ENCODE measurements around the gene CFAP299. TPM values are rescaled to one million over a fixed set of nuclear protein-coding genes. Genes with fewer than 3 reads are reported as not detected.
A peak's percentile ranks its signal among the peaks of the same experiment; 100 is the strongest.

CFAP299 gene
- total and polyA plus RNA-seq, 9 of the 15 experiments (the other 6 are each of a cell fraction or from before 2014, with no cell fraction given) = 0.09 to 3.0 (median 0.76) TPM

- TF ChIP-seq, protein P1, sequence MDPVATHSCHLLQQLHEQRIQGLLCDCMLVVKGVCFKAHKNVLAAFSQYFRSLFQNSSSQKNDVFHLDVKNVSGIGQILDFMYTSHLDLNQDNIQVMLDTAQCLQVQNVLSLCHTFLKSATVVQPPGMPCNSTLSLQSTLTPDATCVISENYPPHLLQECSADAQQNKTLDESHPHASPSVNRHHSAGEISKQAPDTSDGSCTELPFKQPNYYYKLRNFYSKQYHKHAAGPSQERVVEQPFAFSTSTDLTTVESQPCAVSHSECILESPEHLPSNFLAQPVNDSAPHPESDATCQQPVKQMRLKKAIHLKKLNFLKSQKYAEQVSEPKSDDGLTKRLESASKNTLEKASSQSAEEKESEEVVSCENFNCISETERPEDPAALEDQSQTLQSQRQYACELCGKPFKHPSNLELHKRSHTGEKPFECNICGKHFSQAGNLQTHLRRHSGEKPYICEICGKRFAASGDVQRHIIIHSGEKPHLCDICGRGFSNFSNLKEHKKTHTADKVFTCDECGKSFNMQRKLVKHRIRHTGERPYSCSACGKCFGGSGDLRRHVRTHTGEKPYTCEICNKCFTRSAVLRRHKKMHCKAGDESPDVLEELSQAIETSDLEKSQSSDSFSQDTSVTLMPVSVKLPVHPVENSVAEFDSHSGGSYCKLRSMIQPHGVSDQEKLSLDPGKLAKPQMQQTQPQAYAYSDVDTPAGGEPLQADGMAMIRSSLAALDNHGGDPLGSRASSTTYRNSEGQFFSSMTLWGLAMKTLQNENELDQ (CRISPR knock-in tag; IDR thresholded peaks at IDR 0.05; ENCODE audit: borderline replicate concordance) = no peak
- TF ChIP-seq RBM17 (IDR thresholded peaks at IDR 0.05; ENCODE audit: borderline replicate concordance, low read depth, low read length) (no peak), RCOR1 (IDR thresholded peaks at IDR 0.05; ENCODE audit: borderline replicate concordance in 1 of 2, low read depth in 2 of 2, low read length in 2 of 2) (peak in 1 of 2 experiments; percentile 52; a peak in 1 of 4 replicates), DLX4 (CRISPR knock-in tag; IDR thresholded peaks at IDR 0.05) (no peak), CBX8 (IDR thresholded peaks at IDR 0.05; ENCODE audit: borderline replicate concordance, extremely low read depth, low read depth, low read length, poor library complexity, severe bottlenecking) (no peak), ELF4 (CRISPR knock-in tag; IDR thresholded peaks at IDR 0.05) (no peak), SAFB (IDR thresholded peaks at IDR 0.05; ENCODE audit: borderline replicate concordance, low read depth, low read length) (no peak), ZNF445 (CRISPR knock-in tag; IDR thresholded peaks at IDR 0.05; ENCODE audit: low read depth) (no peak), MCM3 (IDR thresholded peaks at IDR 0.05) (no peak), CCAR2 (IDR thresholded peaks at IDR 0.05; ENCODE audit: low read depth, low read length) (no peak), NR2C1 (IDR thresholded peaks at IDR 0.05) (no peak), NR2C1 (tag; IDR thresholded peaks at IDR 0.05) (peak; percentile 28; the same call in 1 of the 2 replicates), CHD2 (IDR thresholded peaks at IDR 0.05; ENCODE audit: low read depth, low read length) (no peak), CREB3 (tag; conservative IDR thresholded peaks at IDR 0.05; ENCODE audit: low read depth) (no peak), ZNF778 (CRISPR knock-in tag; IDR thresholded peaks at IDR 0.05) (no peak), PML (IDR thresholded peaks at IDR 0.05; ENCODE audit: low read length) (no peak)
- TF ChIP-seq, protein P2, sequence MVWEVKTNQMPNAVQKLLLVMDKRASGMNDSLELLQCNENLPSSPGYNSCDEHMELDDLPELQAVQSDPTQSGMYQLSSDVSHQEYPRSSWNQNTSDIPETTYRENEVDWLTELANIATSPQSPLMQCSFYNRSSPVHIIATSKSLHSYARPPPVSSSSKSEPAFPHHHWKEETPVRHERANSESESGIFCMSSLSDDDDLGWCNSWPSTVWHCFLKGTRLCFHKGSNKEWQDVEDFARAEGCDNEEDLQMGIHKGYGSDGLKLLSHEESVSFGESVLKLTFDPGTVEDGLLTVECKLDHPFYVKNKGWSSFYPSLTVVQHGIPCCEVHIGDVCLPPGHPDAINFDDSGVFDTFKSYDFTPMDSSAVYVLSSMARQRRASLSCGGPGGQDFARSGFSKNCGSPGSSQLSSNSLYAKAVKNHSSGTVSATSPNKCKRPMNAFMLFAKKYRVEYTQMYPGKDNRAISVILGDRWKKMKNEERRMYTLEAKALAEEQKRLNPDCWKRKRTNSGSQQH (CRISPR knock-in tag; IDR thresholded peaks at IDR 0.05) = no peak
- TF ChIP-seq, protein P3, sequence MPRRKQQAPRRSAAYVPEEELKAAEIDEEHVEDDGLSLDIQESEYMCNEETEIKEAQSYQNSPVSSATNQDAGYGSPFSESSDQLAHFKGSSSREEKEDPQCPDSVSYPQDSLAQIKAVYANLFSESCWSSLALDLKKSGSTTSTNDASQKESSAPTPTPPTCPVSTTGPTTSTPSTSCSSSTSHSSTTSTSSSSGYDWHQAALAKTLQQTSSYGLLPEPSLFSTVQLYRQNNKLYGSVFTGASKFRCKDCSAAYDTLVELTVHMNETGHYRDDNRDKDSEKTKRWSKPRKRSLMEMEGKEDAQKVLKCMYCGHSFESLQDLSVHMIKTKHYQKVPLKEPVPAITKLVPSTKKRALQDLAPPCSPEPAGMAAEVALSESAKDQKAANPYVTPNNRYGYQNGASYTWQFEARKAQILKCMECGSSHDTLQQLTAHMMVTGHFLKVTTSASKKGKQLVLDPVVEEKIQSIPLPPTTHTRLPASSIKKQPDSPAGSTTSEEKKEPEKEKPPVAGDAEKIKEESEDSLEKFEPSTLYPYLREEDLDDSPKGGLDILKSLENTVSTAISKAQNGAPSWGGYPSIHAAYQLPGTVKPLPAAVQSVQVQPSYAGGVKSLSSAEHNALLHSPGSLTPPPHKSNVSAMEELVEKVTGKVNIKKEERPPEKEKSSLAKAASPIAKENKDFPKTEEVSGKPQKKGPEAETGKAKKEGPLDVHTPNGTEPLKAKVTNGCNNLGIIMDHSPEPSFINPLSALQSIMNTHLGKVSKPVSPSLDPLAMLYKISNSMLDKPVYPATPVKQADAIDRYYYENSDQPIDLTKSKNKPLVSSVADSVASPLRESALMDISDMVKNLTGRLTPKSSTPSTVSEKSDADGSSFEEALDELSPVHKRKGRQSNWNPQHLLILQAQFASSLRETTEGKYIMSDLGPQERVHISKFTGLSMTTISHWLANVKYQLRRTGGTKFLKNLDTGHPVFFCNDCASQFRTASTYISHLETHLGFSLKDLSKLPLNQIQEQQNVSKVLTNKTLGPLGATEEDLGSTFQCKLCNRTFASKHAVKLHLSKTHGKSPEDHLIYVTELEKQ (CRISPR knock-in tag; IDR thresholded peaks at IDR 0.05) = no peak
- TF ChIP-seq, protein P4, sequence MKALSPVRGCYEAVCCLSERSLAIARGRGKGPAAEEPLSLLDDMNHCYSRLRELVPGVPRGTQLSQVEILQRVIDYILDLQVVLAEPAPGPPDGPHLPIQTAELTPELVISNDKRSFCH (CRISPR knock-in tag; IDR thresholded peaks at IDR 0.05) = no peak
- TF ChIP-seq, protein P4 (tag; IDR thresholded peaks at IDR 0.05) = no peak
Observed at GRCh38 chr4:80417019-80417418, 81.5 kb downstream of the CFAP299 start (continued).

Measured in K562 (cell line).